ENCODE data around the gene IDH3A.

GRCh38 chr15:78111788-78112187 lies 37.4 kb upstream of the IDH3A start:
- no peak for TF ChIP-seq TAF1 (IDR thresholded peaks at IDR 0.05; ENCODE audit: low read depth, low read length)
- no peak for TF ChIP-seq POLR2A (IDR thresholded peaks at IDR 0.05; ENCODE audit: low read depth, low read length)
- TF ChIP-seq SPI1 (IDR thresholded peaks at IDR 0.05; ENCODE audit: low read depth, low read length): no peak
- TF ChIP-seq POLR2AphosphoS5 (IDR thresholded peaks at IDR 0.05; ENCODE audit: low read depth, low read length): no peak
